GM23338 (cell line): Measurements from ENCODE around the gene SGCG. TPM values are rescaled to one million over a fixed set of nuclear protein-coding genes. Genes with fewer than 3 reads are reported as not detected.

Source experiments
- ATAC-seq: fragments of 200-7000 bp; cut with Tn5 transposase; 3 replicates; pipeline ENCODE4 v1.9.1; 2020
- DNase-seq: peaks from one replicate; pipeline ENCODE4 v3.0.0-alpha.2; 2015; ENCODE audit warnings: low spot score
- H2AFZ ChIP-seq: fragments of 200-600 bp; sonication (generic); 2 replicates; pipeline ENCODE4 v1.8.0; 2016; ENCODE audit warnings: antibody characterized with exemption, mild to moderate bottlenecking, moderate library complexity
- H3F3A ChIP-seq: fragments of 200-600 bp; sonication (generic); replicated peaks from 2 replicates; pipeline ENCODE4 v1.8.0; 2017; ENCODE audit warnings: antibody characterized with exemption, mixed run types, low read depth
- H3K27ac ChIP-seq: fragments of 200-600 bp; sonication (generic); 2 replicates; pipeline ENCODE4 v1.6.1; 2016; ENCODE audit warnings: low read depth
- H3K27me3 ChIP-seq: fragments of 200-600 bp; sonication (generic); 2 replicates; pipeline ENCODE4 v1.8.0; 2016; ENCODE audit warnings: mild to moderate bottlenecking, mixed run types, moderate library complexity; ENCODE audit not compliant: insufficient read depth
- H3K36me3 ChIP-seq: fragments of 200-600 bp; sonication (generic); 2 replicates; pipeline ENCODE4 v1.8.0; 2016; ENCODE audit warnings: mild to moderate bottlenecking; ENCODE audit not compliant: insufficient read depth
- H3K4me1 ChIP-seq: fragments of 200-600 bp; sonication (generic); 2 replicates; pipeline ENCODE4 v1.8.0; 2016; ENCODE audit warnings: mild to moderate bottlenecking, moderate library complexity; ENCODE audit not compliant: insufficient read depth
- H3K4me2 ChIP-seq: fragments of 200-600 bp; sonication (generic); 2 replicates; pipeline ENCODE4 v1.7.1; 2017; ENCODE audit warnings: mixed run types
- H3K4me3 ChIP-seq: fragments of 200-600 bp; sonication (generic); 2 replicates; pipeline ENCODE4 v1.6.1; 2016; ENCODE audit warnings: mixed run types
- H3K79me2 ChIP-seq: fragments of 200-600 bp; sonication (generic); replicated peaks from 2 replicates; pipeline ENCODE4 v1.8.0; 2017; ENCODE audit warnings: mild to moderate bottlenecking; ENCODE audit not compliant: insufficient read depth
- H3K9me2 ChIP-seq: fragments of 200-600 bp; sonication (generic); 2 replicates; pipeline ENCODE4 v1.8.0; 2017; ENCODE audit not compliant: insufficient read depth
- H4K20me1 ChIP-seq: fragments of 200-600 bp; sonication (generic); replicated peaks from 2 replicates; pipeline ENCODE4 v1.8.0; 2017; ENCODE audit warnings: mild to moderate bottlenecking; ENCODE audit not compliant: insufficient read depth
- H3K27ac Mint-ChIP-seq: 2 replicates; pipeline ENCODE4 v1.8.0; 2020; ENCODE audit warnings: inconsistent platforms, mild to moderate bottlenecking, moderate library complexity, mixed read lengths
- H3K27me3 Mint-ChIP-seq: 3 replicates; pipeline ENCODE4 v1.8.0; 2022; ENCODE audit warnings: low read depth, mild to moderate bottlenecking, moderate library complexity, mixed read lengths, inconsistent platforms; ENCODE audit not compliant: insufficient read depth, poor library complexity
- H3K36me3 Mint-ChIP-seq: 3 replicates; pipeline ENCODE4 v1.8.0; 2021; ENCODE audit warnings: low read depth, mild to moderate bottlenecking, inconsistent platforms, moderate library complexity, mixed read lengths
- H3K4me1 Mint-ChIP-seq: 3 replicates; pipeline ENCODE4 v1.8.0; 2020; ENCODE audit warnings: mild to moderate bottlenecking, inconsistent platforms, mixed read lengths
- H3K4me3 Mint-ChIP-seq: 3 replicates; pipeline ENCODE4 v1.8.0; 2021; ENCODE audit warnings: moderate library complexity, mild to moderate bottlenecking, inconsistent platforms, mixed read lengths
- H3K9me3 Mint-ChIP-seq: 3 replicates; pipeline ENCODE4 v1.8.0; 2020; ENCODE audit warnings: moderate library complexity, mild to moderate bottlenecking, inconsistent platforms, mixed read lengths
- CREB1 ChIP-seq: fragments of 250-450 bp; sonication (Bioruptor Pico); IDR thresholded peaks from 2 replicates; pipeline ENCODE4 v1.5.0; 2020; ENCODE audit warnings: low read depth, mild to moderate bottlenecking, moderate library complexity
- EZH2 ChIP-seq: fragments of 200-600 bp; sonication (generic); IDR thresholded peaks from one replicate; pipeline ENCODE4 v1.8.0; 2017; ENCODE audit warnings: antibody characterized with exemption, mild to moderate bottlenecking, low read depth; ENCODE audit not compliant: unreplicated experiment
- EZH2phosphoT487 ChIP-seq: fragments of 200-600 bp; sonication (generic); IDR thresholded peaks from one replicate; pipeline ENCODE4 v1.8.1; 2018; ENCODE audit warnings: antibody characterized with exemption; ENCODE audit not compliant: unreplicated experiment
- JUNB ChIP-seq: IDR thresholded peaks from one replicate; pipeline ENCODE4 v1.6.1; 2016; ENCODE audit warnings: antibody characterized with exemption; ENCODE audit not compliant: unreplicated experiment
- NANOG ChIP-seq: IDR thresholded peaks from 2 replicates; pipeline ENCODE4 v1.6.1; 2016; ENCODE audit warnings: antibody characterized with exemption, borderline replicate concordance
- POLR2AphosphoS5 ChIP-seq: IDR thresholded peaks from 2 replicates; pipeline ENCODE4 v1.6.1; 2016; ENCODE audit warnings: antibody characterized with exemption, low read depth
- STAT1 ChIP-seq: IDR thresholded peaks from one replicate; pipeline ENCODE4 v1.6.1; 2016; ENCODE audit warnings: antibody characterized with exemption; ENCODE audit not compliant: unreplicated experiment
- ZNF114 ChIP-seq: fragments of 250-450 bp; sonication (Bioruptor Pico); IDR thresholded peaks from 2 replicates; pipeline ENCODE4 v1.5.0; 2020; ENCODE audit warnings: mild to moderate bottlenecking, moderate library complexity
- ZNF331 ChIP-seq: fragments of 250-450 bp; sonication (Bioruptor Pico); IDR thresholded peaks from 2 replicates; pipeline ENCODE4 v1.5.0; 2020; ENCODE audit warnings: low read depth, mild to moderate bottlenecking, moderate library complexity
- polyA plus RNA-seq: library from polyadenylated mRNA; unstranded; fragments of >200 nt; fragmentation: Nextera tagmentation; extraction: Ambion mirVana; gene quantifications from 2 replicates; pipeline ENCODE4 v1.2.1, GENCODE V29; 2016
- total RNA-seq: library from RNA; depleted of rRNA; stranded (reverse); fragments of >200 nt; shearing (Covaris generic); gene quantifications from 2 replicates; pipeline ENCODE4 v1.2.3, GENCODE V29; 2014
- TF ChIP-seq, protein P1 (sequence below): IDR thresholded peaks from one replicate; pipeline ENCODE4 v1.6.1; 2018; ENCODE audit warnings: antibody characterized with exemption; ENCODE audit not compliant: unreplicated experiment
- TF ChIP-seq, protein P2 (sequence below): fragments of 250-450 bp; sonication (Bioruptor Pico); IDR thresholded peaks from 2 replicates; pipeline ENCODE4 v1.5.0; 2020; ENCODE audit warnings: mild to moderate bottlenecking, moderate library complexity
- TF ChIP-seq, protein P3 (sequence below), 2 experiments: fragments of 200-600 bp in 1 of 2; sonication (generic) in 1 of 2; conservative IDR thresholded peaks; 2 replicates each; pipeline versions ENCODE4 v1.5.1 to v1.6.1; 2016 to 2017; ENCODE audit warnings: antibody characterized with exemption in 2 of 2, low read depth in 2 of 2, mild to moderate bottlenecking in 2 of 2, moderate library complexity in 1 of 2
- TF ChIP-seq, protein P4 (sequence below): IDR thresholded peaks from 2 replicates; pipeline ENCODE4 v1.6.1; 2016; ENCODE audit warnings: antibody characterized with exemption

SGCG gene
- total and polyA plus RNA-seq, 2 experiments from 2014 or later: not detected

DNA sequence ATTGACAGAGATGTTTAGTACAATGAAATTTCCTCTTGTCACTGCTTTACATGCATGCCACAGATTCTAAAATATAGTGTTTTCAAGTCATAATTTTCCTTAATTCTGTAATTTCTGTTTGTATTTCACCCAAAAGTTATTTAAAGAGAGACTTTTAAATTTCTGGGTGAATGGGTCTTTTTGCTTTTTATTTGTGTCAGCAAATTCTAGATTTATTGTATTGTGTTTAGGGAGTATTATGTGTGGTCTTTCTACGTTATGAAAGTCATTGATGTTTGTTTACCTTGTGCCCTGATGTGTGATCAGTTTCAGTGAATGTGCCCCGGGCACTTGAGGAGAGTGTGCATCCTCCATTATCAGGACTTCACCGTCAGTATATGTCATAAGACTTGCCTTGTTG lies 92.7 kb downstream of the SGCG start:
- TF ChIP-seq, protein P1, sequence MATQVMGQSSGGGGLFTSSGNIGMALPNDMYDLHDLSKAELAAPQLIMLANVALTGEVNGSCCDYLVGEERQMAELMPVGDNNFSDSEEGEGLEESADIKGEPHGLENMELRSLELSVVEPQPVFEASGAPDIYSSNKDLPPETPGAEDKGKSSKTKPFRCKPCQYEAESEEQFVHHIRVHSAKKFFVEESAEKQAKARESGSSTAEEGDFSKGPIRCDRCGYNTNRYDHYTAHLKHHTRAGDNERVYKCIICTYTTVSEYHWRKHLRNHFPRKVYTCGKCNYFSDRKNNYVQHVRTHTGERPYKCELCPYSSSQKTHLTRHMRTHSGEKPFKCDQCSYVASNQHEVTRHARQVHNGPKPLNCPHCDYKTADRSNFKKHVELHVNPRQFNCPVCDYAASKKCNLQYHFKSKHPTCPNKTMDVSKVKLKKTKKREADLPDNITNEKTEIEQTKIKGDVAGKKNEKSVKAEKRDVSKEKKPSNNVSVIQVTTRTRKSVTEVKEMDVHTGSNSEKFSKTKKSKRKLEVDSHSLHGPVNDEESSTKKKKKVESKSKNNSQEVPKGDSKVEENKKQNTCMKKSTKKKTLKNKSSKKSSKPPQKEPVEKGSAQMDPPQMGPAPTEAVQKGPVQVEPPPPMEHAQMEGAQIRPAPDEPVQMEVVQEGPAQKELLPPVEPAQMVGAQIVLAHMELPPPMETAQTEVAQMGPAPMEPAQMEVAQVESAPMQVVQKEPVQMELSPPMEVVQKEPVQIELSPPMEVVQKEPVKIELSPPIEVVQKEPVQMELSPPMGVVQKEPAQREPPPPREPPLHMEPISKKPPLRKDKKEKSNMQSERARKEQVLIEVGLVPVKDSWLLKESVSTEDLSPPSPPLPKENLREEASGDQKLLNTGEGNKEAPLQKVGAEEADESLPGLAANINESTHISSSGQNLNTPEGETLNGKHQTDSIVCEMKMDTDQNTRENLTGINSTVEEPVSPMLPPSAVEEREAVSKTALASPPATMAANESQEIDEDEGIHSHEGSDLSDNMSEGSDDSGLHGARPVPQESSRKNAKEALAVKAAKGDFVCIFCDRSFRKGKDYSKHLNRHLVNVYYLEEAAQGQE: no peak
- TF ChIP-seq, protein P2, sequence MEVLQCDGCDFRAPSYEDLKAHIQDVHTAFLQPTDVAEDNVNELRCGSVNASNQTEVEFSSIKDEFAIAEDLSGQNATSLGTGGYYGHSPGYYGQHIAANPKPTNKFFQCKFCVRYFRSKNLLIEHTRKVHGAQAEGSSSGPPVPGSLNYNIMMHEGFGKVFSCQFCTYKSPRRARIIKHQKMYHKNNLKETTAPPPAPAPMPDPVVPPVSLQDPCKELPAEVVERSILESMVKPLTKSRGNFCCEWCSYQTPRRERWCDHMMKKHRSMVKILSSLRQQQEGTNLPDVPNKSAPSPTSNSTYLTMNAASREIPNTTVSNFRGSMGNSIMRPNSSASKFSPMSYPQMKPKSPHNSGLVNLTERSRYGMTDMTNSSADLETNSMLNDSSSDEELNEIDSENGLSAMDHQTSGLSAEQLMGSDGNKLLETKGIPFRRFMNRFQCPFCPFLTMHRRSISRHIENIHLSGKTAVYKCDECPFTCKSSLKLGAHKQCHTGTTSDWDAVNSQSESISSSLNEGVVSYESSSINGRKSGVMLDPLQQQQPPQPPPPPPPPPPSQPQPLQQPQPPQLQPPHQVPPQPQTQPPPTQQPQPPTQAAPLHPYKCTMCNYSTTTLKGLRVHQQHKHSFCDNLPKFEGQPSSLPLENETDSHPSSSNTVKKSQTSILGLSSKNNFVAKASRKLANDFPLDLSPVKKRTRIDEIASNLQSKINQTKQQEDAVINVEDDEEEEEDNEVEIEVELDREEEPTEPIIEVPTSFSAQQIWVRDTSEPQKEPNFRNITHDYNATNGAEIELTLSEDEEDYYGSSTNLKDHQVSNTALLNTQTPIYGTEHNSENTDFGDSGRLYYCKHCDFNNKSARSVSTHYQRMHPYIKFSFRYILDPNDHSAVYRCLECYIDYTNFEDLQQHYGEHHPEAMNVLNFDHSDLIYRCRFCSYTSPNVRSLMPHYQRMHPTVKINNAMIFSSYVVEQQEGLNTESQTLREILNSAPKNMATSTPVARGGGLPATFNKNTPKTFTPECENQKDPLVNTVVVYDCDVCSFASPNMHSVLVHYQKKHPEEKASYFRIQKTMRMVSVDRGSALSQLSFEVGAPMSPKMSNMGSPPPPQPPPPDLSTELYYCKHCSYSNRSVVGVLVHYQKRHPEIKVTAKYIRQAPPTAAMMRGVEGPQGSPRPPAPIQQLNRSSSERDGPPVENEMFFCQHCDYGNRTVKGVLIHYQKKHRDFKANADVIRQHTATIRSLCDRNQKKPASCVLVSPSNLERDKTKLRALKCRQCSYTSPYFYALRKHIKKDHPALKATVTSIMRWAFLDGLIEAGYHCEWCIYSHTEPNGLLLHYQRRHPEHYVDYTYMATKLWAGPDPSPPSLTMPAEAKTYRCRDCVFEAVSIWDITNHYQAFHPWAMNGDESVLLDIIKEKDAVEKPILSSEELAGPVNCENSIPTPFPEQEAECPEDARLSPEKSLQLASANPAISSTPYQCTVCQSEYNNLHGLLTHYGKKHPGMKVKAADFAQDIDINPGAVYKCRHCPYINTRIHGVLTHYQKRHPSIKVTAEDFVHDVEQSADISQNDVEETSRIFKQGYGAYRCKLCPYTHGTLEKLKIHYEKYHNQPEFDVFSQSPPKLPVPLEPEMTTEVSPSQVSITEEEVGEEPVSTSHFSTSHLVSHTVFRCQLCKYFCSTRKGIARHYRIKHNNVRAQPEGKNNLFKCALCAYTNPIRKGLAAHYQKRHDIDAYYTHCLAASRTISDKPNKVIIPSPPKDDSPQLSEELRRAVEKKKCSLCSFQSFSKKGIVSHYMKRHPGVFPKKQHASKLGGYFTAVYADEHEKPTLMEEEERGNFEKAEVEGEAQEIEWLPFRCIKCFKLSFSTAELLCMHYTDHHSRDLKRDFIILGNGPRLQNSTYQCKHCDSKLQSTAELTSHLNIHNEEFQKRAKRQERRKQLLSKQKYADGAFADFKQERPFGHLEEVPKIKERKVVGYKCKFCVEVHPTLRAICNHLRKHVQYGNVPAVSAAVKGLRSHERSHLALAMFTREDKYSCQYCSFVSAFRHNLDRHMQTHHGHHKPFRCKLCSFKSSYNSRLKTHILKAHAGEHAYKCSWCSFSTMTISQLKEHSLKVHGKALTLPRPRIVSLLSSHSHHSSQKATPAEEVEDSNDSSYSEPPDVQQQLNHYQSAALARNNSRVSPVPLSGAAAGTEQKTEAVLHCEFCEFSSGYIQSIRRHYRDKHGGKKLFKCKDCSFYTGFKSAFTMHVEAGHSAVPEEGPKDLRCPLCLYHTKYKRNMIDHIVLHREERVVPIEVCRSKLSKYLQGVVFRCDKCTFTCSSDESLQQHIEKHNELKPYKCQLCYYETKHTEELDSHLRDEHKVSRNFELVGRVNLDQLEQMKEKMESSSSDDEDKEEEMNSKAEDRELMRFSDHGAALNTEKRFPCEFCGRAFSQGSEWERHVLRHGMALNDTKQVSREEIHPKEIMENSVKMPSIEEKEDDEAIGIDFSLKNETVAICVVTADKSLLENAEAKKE (CRISPR knock-in tag): no peak
- TF ChIP-seq ZNF331 (no peak), EZH2 (no peak), POLR2AphosphoS5 (no peak), CREB1 (CRISPR knock-in tag) (no peak), NANOG (no peak), JUNB (no peak), EZH2phosphoT487 (no peak), ZNF114 (CRISPR knock-in tag) (no peak), STAT1 (no peak)
- TF ChIP-seq, protein P3, sequence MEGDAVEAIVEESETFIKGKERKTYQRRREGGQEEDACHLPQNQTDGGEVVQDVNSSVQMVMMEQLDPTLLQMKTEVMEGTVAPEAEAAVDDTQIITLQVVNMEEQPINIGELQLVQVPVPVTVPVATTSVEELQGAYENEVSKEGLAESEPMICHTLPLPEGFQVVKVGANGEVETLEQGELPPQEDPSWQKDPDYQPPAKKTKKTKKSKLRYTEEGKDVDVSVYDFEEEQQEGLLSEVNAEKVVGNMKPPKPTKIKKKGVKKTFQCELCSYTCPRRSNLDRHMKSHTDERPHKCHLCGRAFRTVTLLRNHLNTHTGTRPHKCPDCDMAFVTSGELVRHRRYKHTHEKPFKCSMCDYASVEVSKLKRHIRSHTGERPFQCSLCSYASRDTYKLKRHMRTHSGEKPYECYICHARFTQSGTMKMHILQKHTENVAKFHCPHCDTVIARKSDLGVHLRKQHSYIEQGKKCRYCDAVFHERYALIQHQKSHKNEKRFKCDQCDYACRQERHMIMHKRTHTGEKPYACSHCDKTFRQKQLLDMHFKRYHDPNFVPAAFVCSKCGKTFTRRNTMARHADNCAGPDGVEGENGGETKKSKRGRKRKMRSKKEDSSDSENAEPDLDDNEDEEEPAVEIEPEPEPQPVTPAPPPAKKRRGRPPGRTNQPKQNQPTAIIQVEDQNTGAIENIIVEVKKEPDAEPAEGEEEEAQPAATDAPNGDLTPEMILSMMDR (conservative IDR thresholded peaks at IDR 0.05; ENCODE audit: low read depth in 2 of 2): no peak
- TF ChIP-seq, protein P4, sequence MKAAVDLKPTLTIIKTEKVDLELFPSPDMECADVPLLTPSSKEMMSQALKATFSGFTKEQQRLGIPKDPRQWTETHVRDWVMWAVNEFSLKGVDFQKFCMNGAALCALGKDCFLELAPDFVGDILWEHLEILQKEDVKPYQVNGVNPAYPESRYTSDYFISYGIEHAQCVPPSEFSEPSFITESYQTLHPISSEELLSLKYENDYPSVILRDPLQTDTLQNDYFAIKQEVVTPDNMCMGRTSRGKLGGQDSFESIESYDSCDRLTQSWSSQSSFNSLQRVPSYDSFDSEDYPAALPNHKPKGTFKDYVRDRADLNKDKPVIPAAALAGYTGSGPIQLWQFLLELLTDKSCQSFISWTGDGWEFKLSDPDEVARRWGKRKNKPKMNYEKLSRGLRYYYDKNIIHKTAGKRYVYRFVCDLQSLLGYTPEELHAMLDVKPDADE: no peak
- Histone ChIP-seq H4K20me1 (no peaks in the 10 kb centered on the region), H3F3A (no peaks in the 10 kb centered on the region), H2AFZ (no peak overlapping the region), H3K27me3 (no peaks in the 10 kb centered on the region), H3K27ac (no peak overlapping the region), H3K36me3 (no peaks in the 10 kb centered on the region), H3K4me3 (no peak overlapping the region), H3K4me1 (no peaks in the 10 kb centered on the region), H3K79me2 (no peaks in the 10 kb centered on the region), H3K9me2 (no peaks in the 10 kb centered on the region), H3K4me2 (no peak overlapping the region)
- no peaks in the 10 kb centered on the region for H3K4me1 Mint-ChIP-seq
- no peak for DNase-seq
- ATAC-seq: no peak
- no peak overlapping the region for H3K4me3 Mint-ChIP-seq
- H3K27ac Mint-ChIP-seq: no peak overlapping the region
- H3K36me3 Mint-ChIP-seq: no peaks in the 10 kb centered on the region
- H3K27me3 Mint-ChIP-seq: no peaks in the 10 kb centered on the region
- H3K9me3 Mint-ChIP-seq: no peaks in the 10 kb centered on the region
